Measurements from ENCODE around the gene HDAC4.

HDAC4 gene

DNA sequence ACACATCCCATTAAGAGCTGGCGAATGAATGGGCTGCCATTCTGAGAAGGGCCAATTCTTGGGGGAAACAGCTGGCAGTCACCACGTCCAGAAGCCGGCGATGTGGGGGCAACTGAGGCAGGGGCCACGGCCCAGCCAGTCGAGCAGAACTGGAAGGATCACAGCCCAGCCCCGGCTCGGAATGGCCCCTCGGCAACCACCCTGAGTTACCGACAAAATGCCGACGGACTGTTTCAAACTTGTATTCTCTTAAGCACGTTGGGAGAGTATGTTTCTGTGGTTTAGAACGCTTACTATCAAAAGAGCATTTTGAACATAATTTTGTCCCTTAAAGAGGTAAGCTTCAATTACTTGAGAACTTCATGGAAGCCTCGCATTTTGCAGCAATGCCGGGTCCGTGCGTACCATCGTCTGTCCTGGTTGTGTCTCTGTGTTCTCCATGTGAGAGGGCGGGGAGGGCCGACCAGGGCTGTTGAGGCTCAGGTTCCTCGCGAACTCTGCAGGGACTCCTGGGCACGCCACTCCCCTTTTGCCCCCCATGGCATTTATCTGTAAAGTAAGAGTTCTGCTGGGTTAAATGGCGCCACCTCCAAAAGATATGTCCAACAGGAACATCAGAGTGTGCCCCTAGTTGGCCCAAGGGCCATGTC is 397.1 kb downstream of the HDAC4 start:
- Histone ChIP-seq H3K9me3 (ENCODE audit: insufficient read depth, low read depth, low read length) (no peaks in the 10 kb centered on the region), H3K9ac (ENCODE audit: low read depth, low read length) (no peak overlapping the region), H3K27ac (ENCODE audit: low read depth, low read length) (no peak overlapping the region), H3K27me3 (ENCODE audit: insufficient read depth, low read length) (no peaks in the 10 kb centered on the region), H3K4me3 (ENCODE audit: low read length) (no peak overlapping the region), H3K36me3 (ENCODE audit: insufficient read depth, low read length) (no peaks in the 10 kb centered on the region), H3K4me1 (ENCODE audit: insufficient read depth, low read length) (no peaks in the 10 kb centered on the region)
- WGBS, result 95% methylated on average over 25 of the region's 25 CpGs

DNA sequence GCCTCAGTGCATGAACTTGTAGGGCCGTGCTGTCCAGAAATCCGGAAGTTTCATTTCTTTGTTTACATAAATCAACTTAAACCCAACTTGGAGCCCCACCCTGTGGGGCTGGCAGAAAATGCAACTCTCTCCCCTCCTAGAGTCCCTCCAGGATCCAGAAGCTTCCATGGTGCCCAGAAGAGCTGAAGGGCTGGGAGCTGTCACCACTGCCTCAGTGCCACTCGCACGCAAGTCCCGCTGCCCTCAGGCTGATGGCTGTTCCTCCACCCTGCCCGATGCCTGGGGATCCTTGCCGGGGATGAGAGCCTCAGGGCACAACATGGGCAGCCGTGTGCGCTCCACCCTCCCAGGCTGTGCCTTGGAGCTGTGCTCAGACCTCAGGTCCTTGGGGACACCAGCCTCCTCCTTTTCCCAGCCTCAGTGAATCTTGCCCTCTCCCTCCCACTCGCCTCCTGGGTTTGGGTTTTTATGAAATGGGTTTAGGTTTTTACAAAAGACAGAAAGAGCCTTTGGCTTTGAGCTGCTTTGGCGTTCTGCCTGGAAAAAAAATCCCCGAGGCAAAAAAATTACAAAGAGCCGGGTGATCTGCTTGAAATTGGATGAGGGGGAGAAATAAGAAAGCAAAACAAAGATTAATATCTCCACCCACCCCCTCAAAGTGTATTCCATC is 397.7 kb downstream of the HDAC4 start:
- no peaks in the 10 kb centered on the region for H3K36me3 ChIP-seq (ENCODE audit: insufficient read depth, low read length)
- H3K9me3 ChIP-seq (ENCODE audit: insufficient read depth, low read depth, low read length), result no peaks in the 10 kb centered on the region
- no peaks in the 10 kb centered on the region for H3K4me1 ChIP-seq (ENCODE audit: insufficient read depth, low read length)
- no peak overlapping the region for H3K27ac ChIP-seq (ENCODE audit: low read depth, low read length)
- H3K9ac ChIP-seq (ENCODE audit: low read depth, low read length), result no peak overlapping the region
- H3K27me3 ChIP-seq (ENCODE audit: insufficient read depth, low read length), result no peaks in the 10 kb centered on the region
- WGBS, result 95% methylated on average over 11 of the region's 13 CpGs
- no peak overlapping the region for H3K4me3 ChIP-seq (ENCODE audit: low read length)

DNA sequence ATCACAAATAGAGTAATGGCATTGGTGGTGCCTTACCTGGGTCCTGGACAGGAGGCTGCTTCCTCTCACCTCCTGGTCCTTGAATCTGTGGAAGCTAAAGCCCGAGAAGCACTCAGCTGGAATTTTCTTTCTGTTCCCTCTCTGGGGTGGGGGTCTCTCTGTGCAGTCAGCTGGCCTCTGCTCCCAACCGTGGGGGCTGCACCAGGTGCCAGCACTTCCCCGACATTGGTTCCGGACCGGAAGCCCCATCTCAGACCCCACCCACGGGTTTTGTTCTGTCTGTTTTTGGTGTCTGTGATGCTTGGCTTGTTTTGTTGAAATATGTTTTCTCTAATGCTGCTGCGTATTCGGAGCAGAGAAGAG is 398.2 kb downstream of the HDAC4 start:
- Histone ChIP-seq H3K4me1 (ENCODE audit: insufficient read depth, low read length) (no peaks in the 10 kb centered on the region), H3K27ac (ENCODE audit: low read depth, low read length) (no peak overlapping the region), H3K27me3 (ENCODE audit: insufficient read depth, low read length) (no peaks in the 10 kb centered on the region), H3K4me3 (ENCODE audit: low read length) (no peak overlapping the region), H3K9ac (ENCODE audit: low read depth, low read length) (no peak overlapping the region), H3K36me3 (ENCODE audit: insufficient read depth, low read length) (no peaks in the 10 kb centered on the region), H3K9me3 (ENCODE audit: insufficient read depth, low read depth, low read length) (no peaks in the 10 kb centered on the region)
- 91% methylated on average over 8 of the region's 8 CpGs for WGBS

DNA sequence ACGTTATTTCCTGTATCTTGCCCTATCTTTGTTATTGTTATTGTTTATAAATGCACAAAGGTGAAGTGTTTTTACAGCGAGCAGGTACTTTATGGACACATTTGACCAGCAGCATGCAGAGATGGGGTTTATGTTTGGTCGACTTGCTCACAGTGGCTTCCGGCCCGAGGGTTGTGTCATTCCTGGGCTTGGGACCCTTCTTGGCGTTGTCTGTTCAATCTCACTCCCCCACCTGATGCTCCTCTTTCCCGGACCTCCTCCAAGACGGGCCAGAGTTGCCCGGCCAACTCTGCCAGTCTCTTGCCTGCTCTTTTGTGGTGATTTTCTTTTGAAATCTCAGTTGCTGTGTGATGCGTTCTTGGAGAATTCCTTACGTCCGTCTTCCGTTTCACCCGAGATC is 399.0 kb downstream of the HDAC4 start:
- H3K9me3 ChIP-seq (ENCODE audit: insufficient read depth, low read depth, low read length), result no peaks in the 10 kb centered on the region
- no peaks in the 10 kb centered on the region for H3K36me3 ChIP-seq (ENCODE audit: insufficient read depth, low read length)
- H3K9ac ChIP-seq (ENCODE audit: low read depth, low read length), result no peak overlapping the region
- no peak overlapping the region for H3K4me3 ChIP-seq (ENCODE audit: low read length)
- H3K27ac ChIP-seq (ENCODE audit: low read depth, low read length), result no peak overlapping the region
- H3K4me1 ChIP-seq (ENCODE audit: insufficient read depth, low read length), result no peaks in the 10 kb centered on the region
- WGBS, result 96% methylated on average over 14 of the region's 14 CpGs
- H3K27me3 ChIP-seq (ENCODE audit: insufficient read depth, low read length), result no peaks in the 10 kb centered on the region

DNA sequence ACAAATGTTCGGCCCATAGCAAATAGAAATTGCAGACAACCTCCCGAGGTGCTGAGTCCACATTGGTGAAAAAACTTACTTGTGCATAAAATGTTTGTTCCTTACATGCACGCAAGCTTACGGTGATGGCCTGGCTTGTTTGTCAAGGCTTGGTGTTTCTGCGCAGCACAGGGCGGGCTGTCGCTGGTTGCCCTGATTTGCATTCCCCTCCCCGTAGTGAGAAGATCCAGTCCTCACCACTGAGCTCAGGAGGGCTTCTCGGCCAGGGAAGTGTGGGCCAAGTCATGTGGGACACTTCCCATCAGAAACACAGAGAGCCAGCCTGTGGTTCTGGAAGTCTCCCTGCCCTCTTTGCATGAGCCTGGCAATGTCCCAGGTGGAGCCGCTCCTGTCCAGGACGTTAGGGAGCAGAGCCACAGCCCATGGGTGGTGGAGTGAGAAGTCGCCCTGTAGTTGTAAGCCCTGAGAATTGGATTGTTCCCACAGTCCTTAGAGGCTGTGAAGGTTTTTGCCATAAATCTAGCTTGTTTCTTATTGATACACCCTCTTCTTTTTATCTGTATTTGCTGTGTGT is 400.2 kb downstream of the HDAC4 start:
- no peaks in the 10 kb centered on the region for H3K36me3 ChIP-seq (ENCODE audit: insufficient read depth, low read length)
- no peak overlapping the region for H3K4me3 ChIP-seq (ENCODE audit: low read length)
- H3K9me3 ChIP-seq (ENCODE audit: insufficient read depth, low read depth, low read length), result peaks cover 3% of the 10 kb centered on the region
- no peaks in the 10 kb centered on the region for H3K27me3 ChIP-seq (ENCODE audit: insufficient read depth, low read length)
- no peak overlapping the region for H3K27ac ChIP-seq (ENCODE audit: low read depth, low read length)
- 94% methylated on average over 12 of the region's 12 CpGs for WGBS
- H3K4me1 ChIP-seq (ENCODE audit: insufficient read depth, low read length), result no peaks in the 10 kb centered on the region
- H3K9ac ChIP-seq (ENCODE audit: low read depth, low read length), result no peak overlapping the region

DNA sequence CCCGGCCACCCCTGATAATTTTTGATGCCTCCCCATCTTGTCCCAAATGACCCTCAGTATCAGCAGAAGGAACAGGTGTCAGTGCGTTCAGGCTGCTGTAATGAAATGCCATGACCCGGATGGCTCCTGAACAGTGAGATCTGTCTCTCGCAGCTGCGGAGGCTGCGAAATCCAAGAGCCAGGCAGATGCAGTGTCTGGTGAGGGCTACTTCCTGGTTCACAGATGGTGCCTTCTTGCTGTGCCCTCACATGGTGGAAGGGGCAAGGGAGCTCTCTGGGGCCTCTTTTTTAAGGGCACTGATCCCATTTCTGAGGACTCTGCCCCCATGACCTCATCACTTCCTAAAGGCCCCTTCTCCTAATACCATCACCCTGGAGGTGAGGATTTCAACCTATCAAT is 400.7 kb downstream of the HDAC4 start:
- no peak overlapping the region for H3K4me3 ChIP-seq (ENCODE audit: low read length)
- H3K27me3 ChIP-seq (ENCODE audit: insufficient read depth, low read length), result no peaks in the 10 kb centered on the region
- no peaks in the 10 kb centered on the region for H3K4me1 ChIP-seq (ENCODE audit: insufficient read depth, low read length)
- peaks cover 7% of the 10 kb centered on the region for H3K9me3 ChIP-seq (ENCODE audit: insufficient read depth, low read depth, low read length)
- H3K27ac ChIP-seq (ENCODE audit: low read depth, low read length), result no peak overlapping the region
- WGBS, result 95% methylated on average over 6 of the region's 6 CpGs
- H3K36me3 ChIP-seq (ENCODE audit: insufficient read depth, low read length), result no peaks in the 10 kb centered on the region
- no peak overlapping the region for H3K9ac ChIP-seq (ENCODE audit: low read depth, low read length)

DNA sequence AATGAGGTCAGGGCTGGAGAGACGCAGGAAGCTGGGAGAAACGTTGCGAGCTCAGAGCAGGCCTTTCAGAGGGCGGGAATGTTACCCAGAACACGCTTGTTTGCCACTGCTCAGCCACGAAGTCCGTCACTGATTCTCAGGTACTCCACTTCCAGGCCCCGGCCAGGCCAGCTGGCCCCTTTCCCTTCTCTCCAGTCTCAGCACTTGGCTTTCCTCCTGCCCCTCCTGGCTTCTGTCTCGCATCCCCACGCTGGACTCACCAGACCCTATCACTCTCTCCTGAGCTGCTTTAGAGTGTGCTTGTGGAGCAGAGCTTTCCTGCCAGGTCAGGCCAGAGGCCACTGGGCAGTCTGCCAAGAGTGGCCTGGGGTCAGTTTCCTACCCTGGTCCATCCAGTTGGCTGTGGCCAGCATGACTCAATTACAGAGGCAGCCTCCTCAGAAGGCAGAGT is 401.5 kb downstream of the HDAC4 start:
- Histone ChIP-seq H3K36me3 (ENCODE audit: insufficient read depth, low read length) (no peaks in the 10 kb centered on the region), H3K9ac (ENCODE audit: low read depth, low read length) (no peak overlapping the region), H3K9me3 (ENCODE audit: insufficient read depth, low read depth, low read length) (peaks cover 15% of the 10 kb centered on the region), H3K27ac (ENCODE audit: low read depth, low read length) (no peak overlapping the region), H3K4me1 (ENCODE audit: insufficient read depth, low read length) (no peaks in the 10 kb centered on the region), H3K27me3 (ENCODE audit: insufficient read depth, low read length) (no peaks in the 10 kb centered on the region), H3K4me3 (ENCODE audit: low read length) (no peak overlapping the region)
- 91% methylated on average over 10 of the region's 10 CpGs for WGBS

DNA sequence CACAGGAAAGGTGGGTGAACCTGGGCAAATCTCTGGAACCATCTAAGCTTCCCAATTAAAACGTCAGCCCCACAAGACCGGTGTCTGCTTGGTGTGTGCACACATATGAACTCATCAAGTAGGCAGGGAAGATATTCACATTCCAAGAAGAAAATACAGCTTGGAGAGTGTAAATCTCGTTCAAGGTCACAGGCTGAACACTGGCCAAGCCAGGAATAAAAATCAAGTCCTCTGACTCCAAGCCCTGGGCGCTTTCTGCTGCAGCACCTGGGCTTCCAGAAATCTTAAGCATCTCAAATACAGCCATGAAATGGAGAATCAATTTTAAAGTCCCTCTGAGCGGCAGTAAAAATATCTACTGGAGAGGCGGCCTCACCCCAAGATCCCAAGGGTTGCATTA is 402.0 kb downstream of the HDAC4 start:
- H3K9ac ChIP-seq (ENCODE audit: low read depth, low read length), result no peak overlapping the region
- H3K4me1 ChIP-seq (ENCODE audit: insufficient read depth, low read length), result no peaks in the 10 kb centered on the region
- H3K36me3 ChIP-seq (ENCODE audit: insufficient read depth, low read length), result no peaks in the 10 kb centered on the region
- H3K4me3 ChIP-seq (ENCODE audit: low read length), result no peak overlapping the region
- H3K27ac ChIP-seq (ENCODE audit: low read depth, low read length), result no peak overlapping the region
- H3K27me3 ChIP-seq (ENCODE audit: insufficient read depth, low read length), result no peaks in the 10 kb centered on the region
- WGBS, result 94% methylated on average over 6 of the region's 6 CpGs
- peaks cover 20% of the 10 kb centered on the region for H3K9me3 ChIP-seq (ENCODE audit: insufficient read depth, low read depth, low read length)
